Right cardiac atrium (tissue), 5 donors: ENCODE data around the gene DPM1. TPM values are rescaled to one million over a fixed set of nuclear protein-coding genes. Genes with fewer than 3 reads are reported as not detected.

Source experiments
- ATAC-seq, 2 donors: fragments of 200-7000 bp; cut with Tn5 transposase; one replicate each; pipeline versions ENCODE4 v1.8.0 to v1.9.1; 2020; ENCODE audit warnings: moderate library complexity in 2 of 2, mild to moderate bottlenecking in 1 of 2
- DNase-seq, 3 donors: peaks; one replicate each; pipeline ENCODE4 v3.0.0-alpha.2; 2020
- H3K27ac ChIP-seq: one replicate; pipeline ENCODE4 v1.5.1; 2013; ENCODE audit warnings: mild to moderate bottlenecking, low read length, control low read depth, moderate library complexity
- H3K27me3 ChIP-seq: one replicate; pipeline ENCODE4 v1.6.1; 2013; ENCODE audit not compliant: control insufficient read depth, insufficient read depth
- H3K4me1 ChIP-seq: one replicate; pipeline ENCODE4 v1.6.1; 2013; ENCODE audit warnings: low read length; ENCODE audit not compliant: control insufficient read depth, insufficient read depth
- H3K4me3 ChIP-seq: one replicate; pipeline ENCODE4 v1.5.1; 2013; ENCODE audit warnings: low read length, control low read depth
- H3K9me3 ChIP-seq: one replicate; pipeline ENCODE4 v1.6.1; 2013; ENCODE audit warnings: low read length; ENCODE audit not compliant: control insufficient read depth
- WGBS: extraction: QIAGEN DNeasy Blood & Tissue Kit; methylation state at CpG from one replicate; pipeline ENCODE4 v1.1.7; 2013; 5-methylcytosine and 5-hydroxymethylcytosine counted together
- intact Hi-C, 4 donors: fragments of 100-400 bp; cut with DNase I; formaldehyde crosslinking; loops; one replicate each; pipeline versions ENCODE4 v1.11.0 to v1.14.0; 2022 to 2023
- polyA plus RNA-seq: library from polyadenylated mRNA; stranded (reverse); fragments of 200-250 nt; gene quantifications from one replicate; pipeline ENCODE4 v1.2.3, GENCODE V29; 2013
- total RNA-seq, 4 donors: library from RNA; stranded (reverse); fragmentation: NEBNext Ultra II Directional; extraction: Animal tissue kit (Norgen Biotek cat#: 25700); gene quantifications; one replicate each; pipeline ENCODE4 v1.2.1, GENCODE V29; 2021
- donor health status: healthy with polysubstance abuse.
- donor health status: DM: no; HTN: yes; CAD: no.
- donor health status: DM: no; HTN: no; CAD: no.
- donor health status: DM: no; HTN: yes; CAD: no; lungs with severe emphysema.
- donor health status: DM: yes; HTN: yes; CAD: no.

DPM1 gene
- total and polyA plus RNA-seq, 5 donors: 36.1 to 61.2 (median 41.0) TPM

DNA sequence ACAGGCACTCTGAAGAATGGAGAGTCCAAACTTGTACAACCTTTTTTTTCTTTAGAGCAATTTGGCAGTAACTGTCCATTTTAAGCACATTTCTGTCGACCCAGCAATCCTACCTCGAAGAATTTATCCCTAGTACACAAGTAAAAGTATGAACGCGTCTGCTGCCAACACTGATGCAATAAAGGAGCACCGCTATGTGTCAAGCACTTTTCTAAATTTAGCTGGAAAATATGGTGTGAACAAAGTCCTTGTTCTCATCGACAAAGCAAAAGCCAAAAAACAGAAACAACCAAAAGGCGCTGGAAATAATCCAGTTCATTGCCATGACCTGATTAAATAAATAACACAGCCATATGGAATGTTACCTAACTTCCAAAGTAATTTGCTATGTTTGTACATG is 1.1 kb downstream of the DPM1 start:
- no peaks in the 10 kb centered on the region for H3K9me3 ChIP-seq
- WGBS: 12% methylated on average over 7 of the region's 7 CpGs
- H3K27me3 ChIP-seq: no peaks in the 10 kb centered on the region
- DNase-seq: no peak
- H3K4me1 ChIP-seq: peaks cover 12% of the 10 kb centered on the region
- no peak overlapping the region for H3K27ac ChIP-seq
- ATAC-seq: no peak
- H3K4me3 ChIP-seq: peak overlapping the region; percentile 63
- intact Hi-C loops: loop anchor here in 1 of 4 donors (10.0 kb wide), 1 partner anchor 162 kb away; the partner anchor contains the start of gene BCAS4

DNA sequence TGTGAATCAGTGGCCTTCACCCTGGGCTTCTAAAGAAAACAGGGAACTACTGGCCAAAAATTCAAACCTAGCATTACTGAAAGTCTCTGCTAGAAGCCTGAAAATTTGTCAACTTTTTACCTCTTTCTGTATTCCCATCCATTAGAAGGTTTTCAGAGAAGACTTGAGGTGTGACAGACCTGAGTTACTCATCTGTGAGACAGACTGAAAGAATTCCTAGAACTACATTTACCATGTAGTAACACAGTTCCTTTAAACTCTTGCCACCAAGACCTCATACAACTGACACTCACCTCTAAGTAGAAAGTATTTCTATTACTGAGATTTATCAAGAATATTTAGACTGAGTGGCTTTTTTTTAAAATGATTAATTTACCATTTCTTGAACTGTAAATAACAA is 4.5 kb downstream of the DPM1 start:
- DNase-seq (no peak), ATAC-seq (no peak)
- intact Hi-C loops: loop anchor here in 1 of 4 donors (10.0 kb wide), 1 partner anchor 159 kb away; the partner anchor contains the start of gene BCAS4

DNA sequence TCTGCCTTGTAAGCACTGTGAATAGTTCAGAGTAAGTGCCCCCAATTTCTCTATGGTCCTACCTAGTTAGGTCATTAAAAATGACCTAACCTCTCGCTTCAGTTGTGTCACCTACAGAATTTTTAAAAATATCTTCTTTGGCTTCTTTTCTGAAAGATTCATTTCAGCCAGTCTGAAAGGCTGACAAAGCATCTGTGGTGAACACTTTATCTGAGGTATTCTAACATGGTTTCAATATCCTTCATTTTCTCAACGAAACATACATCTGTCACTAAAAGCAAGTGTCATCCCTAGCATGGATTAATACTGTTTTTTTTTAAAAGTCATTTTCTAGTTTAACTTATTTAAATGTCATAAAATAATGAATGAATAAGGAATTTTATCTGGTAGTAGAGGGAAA is 5.1 kb downstream of the DPM1 start:
- Histone ChIP-seq H3K4me1 (peaks cover 3% of the 10 kb centered on the region), H3K27ac (no peak overlapping the region), H3K9me3 (no peaks in the 10 kb centered on the region), H3K4me3 (no peak overlapping the region), H3K27me3 (no peaks in the 10 kb centered on the region)
- DNase-seq: no peak
- no peak for ATAC-seq
- 92% methylated on average over 2 of the region's 2 CpGs for WGBS
- intact Hi-C loops: loop anchor here in 1 of 4 donors (10.0 kb wide), 1 partner anchor 158 kb away; the partner anchor contains the start of gene BCAS4

More for the DNA sequence above, 4.5 kb downstream of the DPM1 start:
- H3K27ac ChIP-seq: no peak overlapping the region
- no peaks in the 10 kb centered on the region for H3K27me3 ChIP-seq
- no peak overlapping the region for H3K4me3 ChIP-seq
- peaks cover 3% of the 10 kb centered on the region for H3K4me1 ChIP-seq
- H3K9me3 ChIP-seq: no peaks in the 10 kb centered on the region

DNA sequence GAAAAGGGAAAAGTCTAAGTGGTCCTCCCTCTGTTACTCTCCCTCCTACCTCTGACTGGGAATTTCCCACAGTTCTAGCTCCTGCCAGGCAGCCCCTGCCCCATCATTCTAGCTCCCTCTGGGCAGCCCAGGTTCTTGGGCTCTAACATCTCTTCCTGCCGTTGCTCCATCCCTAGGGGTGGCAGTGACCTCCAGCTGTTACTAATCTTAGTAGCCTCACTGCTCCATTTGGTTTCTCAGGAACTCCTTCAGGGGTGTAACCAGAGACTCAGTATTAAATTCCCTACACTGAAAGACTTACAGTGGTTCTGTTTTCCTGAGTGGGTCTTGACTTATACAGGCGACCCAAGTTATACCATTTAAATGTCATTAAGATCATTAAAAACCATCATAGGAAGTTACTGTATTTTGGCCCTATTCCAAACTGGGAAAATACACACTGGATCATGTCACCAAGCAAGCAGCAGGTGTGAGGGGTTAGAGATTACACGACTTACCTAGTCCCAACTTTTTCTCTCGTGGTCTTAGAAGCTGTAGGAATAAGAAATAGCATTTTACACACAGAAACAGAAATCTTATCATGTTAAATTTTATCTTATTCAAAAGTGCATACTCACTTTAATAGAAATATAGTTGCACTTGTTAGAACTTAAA is 10.1 kb downstream of the DPM1 start:
- DNase-seq (no peak), ATAC-seq (no peak)
- intact Hi-C loops: no loop called here
- H3K27ac ChIP-seq: no peak overlapping the region
- no peaks in the 10 kb centered on the region for H3K27me3 ChIP-seq
- WGBS: 76% methylated on average over 4 of the region's 4 CpGs
- no peak overlapping the region for H3K4me3 ChIP-seq
- no peaks in the 10 kb centered on the region for H3K4me1 ChIP-seq
- H3K9me3 ChIP-seq: no peaks in the 10 kb centered on the region

DNA sequence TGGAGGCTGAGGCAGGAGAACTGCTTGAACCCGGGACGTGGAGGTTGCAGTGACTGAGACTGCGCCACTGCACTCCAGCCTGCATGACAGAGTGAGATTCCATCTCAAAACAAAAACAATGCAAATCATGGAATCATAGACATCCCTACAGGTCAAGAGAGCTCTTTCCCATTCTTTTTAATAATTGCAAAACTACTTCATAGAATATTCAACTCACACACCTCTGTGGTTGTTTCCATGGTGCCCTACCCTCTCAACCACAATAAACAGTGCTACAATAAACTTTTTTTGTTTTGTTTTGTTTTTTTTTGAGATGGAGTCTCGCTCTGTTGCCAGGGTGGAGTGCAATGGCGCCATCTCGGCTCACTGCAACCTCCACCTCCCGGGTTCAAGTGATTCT is 15.3 kb downstream of the DPM1 start:
- no peak for ATAC-seq
- Histone ChIP-seq H3K27ac (no peak overlapping the region), H3K27me3 (no peaks in the 10 kb centered on the region), H3K9me3 (no peaks in the 10 kb centered on the region), H3K4me1 (no peaks in the 10 kb centered on the region), H3K4me3 (no peak overlapping the region)
- no peak for DNase-seq
- intact Hi-C loops: no loop called here
- WGBS: 94% methylated on average over 7 of the region's 7 CpGs

DNA sequence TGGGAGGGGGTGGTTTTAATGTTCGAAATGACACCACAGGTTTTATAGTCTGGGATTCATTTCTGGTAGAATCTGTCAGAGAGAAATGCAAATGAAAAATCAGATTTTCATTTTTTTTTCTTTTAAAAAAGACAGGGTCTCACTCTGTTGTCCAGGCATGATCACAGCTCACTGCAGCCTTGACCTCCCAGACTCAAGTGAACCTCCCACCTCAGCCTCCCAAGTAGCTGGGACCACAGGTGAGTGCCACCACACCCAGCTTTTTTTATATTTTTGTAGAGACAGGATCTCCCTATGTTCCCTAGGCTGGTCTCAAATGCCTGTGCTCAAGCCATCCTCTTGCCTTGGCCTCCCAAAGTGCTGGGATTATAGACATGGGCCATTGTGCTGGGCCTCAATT is 24.7 kb downstream of the DPM1 start:
- Histone ChIP-seq H3K4me1 (peaks cover 4% of the 10 kb centered on the region), H3K4me3 (no peak overlapping the region), H3K27me3 (no peaks in the 10 kb centered on the region), H3K9me3 (no peaks in the 10 kb centered on the region), H3K27ac (no peak overlapping the region)
- DNase-seq: no peak
- WGBS: 98% methylated on average over 1 of the region's 1 CpG
- ATAC-seq: no peak
- intact Hi-C loops: loop anchor here in 1 of 4 donors (5.0 kb wide), 1 partner anchor 141 kb away; no protein-coding TSS in a partner anchor

DNA sequence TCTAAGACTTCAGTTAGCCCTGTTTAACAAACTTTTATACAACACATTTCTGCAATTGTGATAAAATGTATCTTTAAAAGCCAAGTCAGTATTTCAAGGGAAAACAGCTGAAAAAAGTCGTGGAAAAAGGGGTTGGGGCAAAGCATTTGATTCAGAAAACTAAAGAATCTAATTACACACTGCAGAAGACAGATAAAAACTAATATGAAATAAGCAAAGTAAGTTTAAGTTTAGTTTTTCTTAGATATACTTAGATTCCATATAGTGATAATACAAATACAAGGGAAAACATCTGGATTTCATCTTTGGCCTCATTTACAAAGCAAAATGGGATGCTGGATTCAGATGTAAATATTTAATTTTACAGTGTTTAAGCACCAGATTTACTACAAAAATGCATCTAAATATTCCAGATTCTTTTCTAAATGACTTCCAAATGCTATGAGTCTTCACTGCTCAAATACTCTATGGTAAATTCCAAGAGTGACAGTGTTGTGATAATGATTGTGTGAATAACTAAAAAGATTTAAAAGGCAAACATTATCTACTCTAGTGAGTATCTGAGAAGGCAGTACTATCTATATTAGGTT is 25.5 kb downstream of the DPM1 start:
- H3K9me3 ChIP-seq: no peaks in the 10 kb centered on the region
- H3K4me1 ChIP-seq: peaks cover 7% of the 10 kb centered on the region
- H3K27ac ChIP-seq: no peak overlapping the region
- DNase-seq (no peak), ATAC-seq (no peak)
- 61% methylated on average over 1 of the region's 1 CpG for WGBS
- no peak overlapping the region for H3K4me3 ChIP-seq
- H3K27me3 ChIP-seq: no peaks in the 10 kb centered on the region
- intact Hi-C loops: loop anchor here in 1 of 4 donors (5.0 kb wide), 1 partner anchor 140 kb away; no protein-coding TSS in a partner anchor

DNA sequence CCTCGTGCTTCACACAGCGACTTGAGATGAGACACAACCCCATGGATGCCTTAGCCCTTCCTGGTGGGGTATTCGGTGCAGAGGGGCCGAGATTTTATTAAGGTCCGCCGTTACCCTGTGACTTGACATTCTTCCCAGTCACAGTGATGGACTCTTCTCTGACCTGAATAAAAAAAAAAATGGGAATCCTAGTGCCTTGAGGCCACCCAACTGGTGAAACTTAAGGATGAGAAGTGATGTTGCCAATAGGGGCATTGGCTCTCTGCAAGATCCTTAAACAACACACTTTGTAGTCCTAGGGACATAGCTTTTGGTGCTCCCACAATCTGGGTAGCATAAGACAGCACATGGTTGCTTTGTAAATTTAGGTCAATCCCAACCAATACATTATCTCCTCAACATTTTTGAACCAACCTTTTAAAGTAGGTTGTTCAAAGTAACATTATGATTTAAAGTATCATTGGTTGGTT is 26.3 kb downstream of the DPM1 start:
- peaks cover 7% of the 10 kb centered on the region for H3K4me1 ChIP-seq
- H3K27ac ChIP-seq: peak overlapping the region; percentile 99
- H3K27me3 ChIP-seq: no peaks in the 10 kb centered on the region
- 40% methylated on average over 6 of the region's 6 CpGs for WGBS
- no peak for DNase-seq
- no peaks in the 10 kb centered on the region for H3K9me3 ChIP-seq
- peak overlapping the region; percentile 99 for H3K4me3 ChIP-seq
- intact Hi-C loops: loop anchor here in 1 of 4 donors (5.0 kb wide), 1 partner anchor 140 kb away; no protein-coding TSS in a partner anchor
- ATAC-seq: no peak

DNA sequence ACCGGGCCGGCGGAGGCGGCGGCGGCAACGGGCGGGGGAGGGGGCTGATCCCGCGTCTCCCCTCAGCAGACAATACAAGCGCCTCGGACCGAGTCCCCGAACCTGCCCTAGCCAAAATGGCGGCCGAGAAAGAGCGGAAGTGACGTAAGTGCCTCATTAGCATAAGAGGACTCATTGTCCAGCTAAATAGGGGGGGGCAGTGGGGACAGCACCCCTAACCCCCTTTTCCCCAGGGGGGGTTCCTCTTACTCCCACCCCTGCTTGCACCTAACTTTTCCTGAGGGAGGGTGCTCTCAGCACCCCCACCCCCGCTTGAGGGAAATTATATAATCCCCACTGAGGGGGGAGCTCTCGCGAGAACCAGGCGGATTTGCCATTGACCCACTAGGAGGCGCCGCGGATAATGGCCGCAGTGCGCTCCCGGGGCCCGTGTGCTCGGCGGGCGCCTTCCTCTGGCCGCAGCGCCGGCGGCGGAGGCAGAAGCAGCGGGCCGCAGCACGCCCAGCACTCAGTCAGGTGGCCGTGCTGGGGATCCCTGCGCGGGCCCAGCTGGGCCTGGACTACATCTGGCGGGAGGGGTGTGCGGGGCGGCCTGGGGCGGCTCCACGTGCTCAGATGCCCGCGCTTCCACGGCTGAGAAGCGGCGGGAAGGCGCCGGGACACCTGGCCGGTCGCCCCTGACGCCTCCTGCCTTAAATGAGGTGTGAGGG is 26.9 kb downstream of the DPM1 start, which contains the start of gene ADNP:
Gene ADNP (minus strand): TSS at position 132 of the 710 bp plus-strand sequence. CDS start 27,441 bp downstream, outside the sequence.
- 1% methylated on average over 58 of the region's 58 CpGs for WGBS
- H3K27ac ChIP-seq: peak within 1 kb of the TSS; percentile 99
- H3K4me3 ChIP-seq: peak within 1 kb of the TSS; percentile 99
- no peaks in the 10 kb centered on the region for H3K9me3 ChIP-seq
- peak; percentile 90 for ATAC-seq
- intact Hi-C loops: loop anchor here in 1 of 4 donors (5.0 kb wide), 1 partner anchor 139 kb away; no protein-coding TSS in a partner anchor
- peak; percentile 91 to 97 (median 96) for DNase-seq
- peaks cover 7% of the 10 kb centered on the region for H3K4me1 ChIP-seq
- no peaks in the 10 kb centered on the region for H3K27me3 ChIP-seq

DNA sequence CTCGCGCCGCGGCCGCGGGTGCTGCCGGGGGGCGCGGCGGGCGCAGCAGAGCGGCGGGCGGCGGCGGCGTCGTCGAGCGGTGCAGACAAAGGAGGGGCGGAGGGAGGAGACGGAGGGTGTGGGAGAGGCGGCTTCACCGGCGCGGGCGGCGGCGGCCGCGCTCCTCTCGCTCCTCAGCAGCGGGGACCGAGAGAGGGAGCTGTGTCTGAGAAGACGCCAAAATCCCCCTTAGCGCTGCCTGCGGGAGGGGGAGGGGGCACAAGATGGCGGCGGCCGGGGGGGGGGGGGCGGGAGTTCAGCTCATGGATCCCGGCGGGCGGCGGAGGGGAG is 27.4 kb downstream of the DPM1 start:
- peaks cover 7% of the 10 kb centered on the region for H3K4me1 ChIP-seq
- peak; percentile 43 to 54 for ATAC-seq

More for the DNA sequence above, 27.4 kb downstream of the DPM1 start:
- under 1% methylated on average over 42 of the region's 45 CpGs for WGBS
- Histone ChIP-seq H3K4me3 (peak overlapping the region; percentile 99), H3K9me3 (no peaks in the 10 kb centered on the region), H3K27me3 (no peaks in the 10 kb centered on the region), H3K27ac (peak overlapping the region; percentile 99)
- intact Hi-C loops: loop anchor here in 1 of 4 donors (5.0 kb wide), 1 partner anchor 139 kb away; no protein-coding TSS in a partner anchor
- no peak for DNase-seq
